ENCODE data around the gene DAZAP1.

DNA sequence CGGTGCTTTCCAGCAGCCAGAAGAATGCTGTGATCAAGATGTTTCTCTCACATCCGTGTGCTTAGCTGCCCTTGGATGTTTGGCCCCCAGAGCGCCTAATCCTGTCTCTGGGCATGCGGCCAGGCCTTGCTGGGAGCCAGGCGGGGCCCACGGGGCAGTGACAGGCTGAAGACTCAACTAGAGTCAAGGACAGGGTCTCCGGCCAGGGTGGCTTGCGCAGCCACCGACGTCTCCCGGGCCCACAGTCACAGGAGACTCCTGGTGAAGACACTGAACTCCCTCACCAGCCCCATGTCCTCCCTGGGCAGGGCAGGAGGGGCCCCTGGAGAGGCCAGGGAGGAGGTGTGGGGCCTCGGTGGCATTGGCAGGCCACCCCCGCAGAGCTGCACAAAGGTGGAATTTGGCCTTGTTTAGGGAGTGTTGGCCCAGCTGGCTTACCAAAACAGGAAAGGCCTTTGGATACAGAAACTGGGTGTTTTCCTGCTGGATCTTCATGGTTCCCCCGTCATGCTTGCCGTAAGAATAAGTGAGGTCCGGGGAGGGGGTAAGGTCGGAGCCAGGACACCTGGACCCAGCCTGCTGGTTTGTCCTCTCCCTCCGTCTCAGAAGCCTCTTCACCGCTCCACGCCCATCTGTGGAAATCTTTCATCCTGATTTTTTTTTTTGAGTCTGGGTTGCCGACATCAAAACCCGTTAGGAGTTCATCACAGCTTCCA, 33.7 kb upstream of the DAZAP1 start:
- TF ChIP-seq POLR2AphosphoS5 (IDR thresholded peaks at IDR 0.05; ENCODE audit: low read depth, low read length), result no peak
- TF ChIP-seq TAF1 (IDR thresholded peaks at IDR 0.05; ENCODE audit: borderline replicate concordance, insufficient read depth, low read length), result no peak
- TF ChIP-seq, protein P1, sequence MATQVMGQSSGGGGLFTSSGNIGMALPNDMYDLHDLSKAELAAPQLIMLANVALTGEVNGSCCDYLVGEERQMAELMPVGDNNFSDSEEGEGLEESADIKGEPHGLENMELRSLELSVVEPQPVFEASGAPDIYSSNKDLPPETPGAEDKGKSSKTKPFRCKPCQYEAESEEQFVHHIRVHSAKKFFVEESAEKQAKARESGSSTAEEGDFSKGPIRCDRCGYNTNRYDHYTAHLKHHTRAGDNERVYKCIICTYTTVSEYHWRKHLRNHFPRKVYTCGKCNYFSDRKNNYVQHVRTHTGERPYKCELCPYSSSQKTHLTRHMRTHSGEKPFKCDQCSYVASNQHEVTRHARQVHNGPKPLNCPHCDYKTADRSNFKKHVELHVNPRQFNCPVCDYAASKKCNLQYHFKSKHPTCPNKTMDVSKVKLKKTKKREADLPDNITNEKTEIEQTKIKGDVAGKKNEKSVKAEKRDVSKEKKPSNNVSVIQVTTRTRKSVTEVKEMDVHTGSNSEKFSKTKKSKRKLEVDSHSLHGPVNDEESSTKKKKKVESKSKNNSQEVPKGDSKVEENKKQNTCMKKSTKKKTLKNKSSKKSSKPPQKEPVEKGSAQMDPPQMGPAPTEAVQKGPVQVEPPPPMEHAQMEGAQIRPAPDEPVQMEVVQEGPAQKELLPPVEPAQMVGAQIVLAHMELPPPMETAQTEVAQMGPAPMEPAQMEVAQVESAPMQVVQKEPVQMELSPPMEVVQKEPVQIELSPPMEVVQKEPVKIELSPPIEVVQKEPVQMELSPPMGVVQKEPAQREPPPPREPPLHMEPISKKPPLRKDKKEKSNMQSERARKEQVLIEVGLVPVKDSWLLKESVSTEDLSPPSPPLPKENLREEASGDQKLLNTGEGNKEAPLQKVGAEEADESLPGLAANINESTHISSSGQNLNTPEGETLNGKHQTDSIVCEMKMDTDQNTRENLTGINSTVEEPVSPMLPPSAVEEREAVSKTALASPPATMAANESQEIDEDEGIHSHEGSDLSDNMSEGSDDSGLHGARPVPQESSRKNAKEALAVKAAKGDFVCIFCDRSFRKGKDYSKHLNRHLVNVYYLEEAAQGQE (IDR thresholded peaks at IDR 0.05; ENCODE audit: insufficient read depth in 1 of 2, low read depth in 2 of 2, low read length in 2 of 2), result no peak
- TF ChIP-seq SIN3A (IDR thresholded peaks at IDR 0.05; ENCODE audit: borderline replicate concordance, insufficient read depth, low read length), result no peak
- no peak for TF ChIP-seq FOXP2 (optimal IDR thresholded peaks at IDR 0.05; ENCODE audit: borderline replicate concordance, extremely low read depth, extremely low read length, insufficient read depth)
